PC-9 (cell line): ENCODE data around the gene NLGN1. TPM values are rescaled to one million over a fixed set of nuclear protein-coding genes. Genes with fewer than 3 reads are reported as not detected.

Experiments
- BruUV-seq: library from RNA; stranded (reverse); fragments of 400-500 nt; replicated peaks from 2 replicates; lab custom pipeline; 2021; lab: Mats Ljungman, UMichigan
- CTCF ChIA-PET: fragments of 300-600 bp; sonication (Branson Sonifier 250); formaldehyde crosslinking; loops from one replicate; lab custom pipeline; 2022; ENCODE audit warnings: antibody characterized with exemption; lab: Charles Lee
- POLR2A ChIA-PET: fragments of 300-600 bp; sonication (Branson Sonifier 250); formaldehyde crosslinking; loops from one replicate; lab custom pipeline; 2022; ENCODE audit warnings: antibody characterized with exemption; ENCODE audit not compliant: unreplicated experiment; lab: Charles Lee
- DNase-seq, 2 experiments: peaks; one replicate each; pipeline versions ENCODE4 v3.0.0 to v3.0.0-alpha.2; 2015 to 2022; ENCODE audit warnings: mixed read lengths in 1 of 2
- H2AFZ ChIP-seq: fragments of 200-600 bp; sonication (generic); 2 replicates; pipeline ENCODE4 v1.8.1; 2017; ENCODE audit warnings: antibody characterized with exemption
- H3F3A ChIP-seq: fragments of 200-600 bp; sonication (generic); 2 replicates; pipeline ENCODE4 v1.8.1; 2017; ENCODE audit warnings: antibody characterized with exemption, mild to moderate bottlenecking, low read depth; ENCODE audit not compliant: insufficient read depth
- H3K27ac ChIP-seq: fragments of 200-600 bp; sonication (generic); 2 replicates; pipeline ENCODE4 v1.6.1; 2016; ENCODE audit warnings: mixed run types
- H3K27me3 ChIP-seq: fragments of 200-600 bp; sonication (generic); 2 replicates; pipeline ENCODE4 v1.6.1; 2016; ENCODE audit warnings: low read depth, mixed run types; ENCODE audit not compliant: insufficient read depth
- H3K36me3 ChIP-seq: fragments of 200-600 bp; sonication (generic); 2 replicates; pipeline ENCODE4 v1.6.1; 2016; ENCODE audit warnings: low read depth, mixed run types
- H3K4me1 ChIP-seq: fragments of 200-600 bp; sonication (generic); replicated peaks from 2 replicates; pipeline ENCODE4 v1.6.1; 2016; ENCODE audit warnings: mixed run types; ENCODE audit not compliant: insufficient read depth
- H3K4me2 ChIP-seq: fragments of 200-600 bp; sonication (generic); 2 replicates; pipeline ENCODE4 v1.6.1; 2017; ENCODE audit warnings: mixed run types
- H3K4me3 ChIP-seq: fragments of 200-600 bp; sonication (generic); 2 replicates; pipeline ENCODE4 v1.6.1; 2016; ENCODE audit warnings: mixed run types
- H3K79me2 ChIP-seq: fragments of 200-600 bp; sonication (generic); 2 replicates; pipeline ENCODE4 v1.6.1; 2017; ENCODE audit warnings: low read depth, mixed run types
- H3K9me2 ChIP-seq: fragments of 200-600 bp; sonication (generic); 2 replicates; pipeline ENCODE4 v1.8.1; 2017; ENCODE audit warnings: mild to moderate bottlenecking; ENCODE audit not compliant: insufficient read depth
- H3K9me3 ChIP-seq: fragments of 200-600 bp; sonication (generic); 2 replicates; pipeline ENCODE4 v1.8.1; 2016; ENCODE audit warnings: low read depth; ENCODE audit not compliant: insufficient read depth
- H4K20me1 ChIP-seq: fragments of 200-600 bp; sonication (generic); 2 replicates; pipeline ENCODE4 v1.8.1; 2017; ENCODE audit not compliant: insufficient read depth
- EZH2 ChIP-seq: fragments of 200-600 bp; sonication (generic); IDR thresholded peaks from 2 replicates; pipeline ENCODE4 v1.8.0; 2017; ENCODE audit warnings: antibody characterized with exemption, low read depth
- intact Hi-C: fragments of 100-400 bp; cut with micrococcal nuclease; formaldehyde crosslinking; loops from one replicate; pipeline ENCODE4 v1.10.0; 2022; ENCODE audit not compliant: unreplicated experiment
- total RNA-seq: library from RNA; stranded (reverse); gene quantifications from 2 replicates; pipeline ENCODE4 v1.2.3, GENCODE V29; 2021
- TF ChIP-seq, protein P1 (sequence below): fragments of 200-600 bp; sonication (generic); conservative IDR thresholded peaks from 2 replicates; pipeline ENCODE4 v1.6.1; 2017; ENCODE audit warnings: mixed run types, antibody characterized with exemption, mild to moderate bottlenecking, moderate library complexity

The NLGN1 gene
- total RNA-seq, 1 experiment from 2014 or later = 1.4 TPM

- no peaks in the 10 kb centered on the region for H3K79me2 ChIP-seq
- H3K4me2 ChIP-seq = no peak overlapping the region
- POLR2A ChIA-PET = no interaction called here
- H3K9me3 ChIP-seq = no peaks in the 10 kb centered on the region
- no peak overlapping the region for H3K4me3 ChIP-seq
- H3K27ac ChIP-seq = no peak overlapping the region
- H3K4me1 ChIP-seq = no peaks in the 10 kb centered on the region
- no peak overlapping the region for H2AFZ ChIP-seq
- CTCF ChIA-PET = no interaction called here
- no peak for TF ChIP-seq EZH2
- no peaks in the 10 kb centered on the region for H3K27me3 ChIP-seq
- intact Hi-C loops = no loop called here
- no peaks in the 10 kb centered on the region for H3K36me3 ChIP-seq
- DNase-seq = no peak
- no TSS peak for BruUV-seq
- H4K20me1 ChIP-seq = no peaks in the 10 kb centered on the region
- no peaks in the 10 kb centered on the region for H3F3A ChIP-seq
- no peaks in the 10 kb centered on the region for H3K9me2 ChIP-seq
These were observed 794.9 kb downstream of the NLGN1 start for GRCh38 chr3:174192471-174192870.

DNA sequence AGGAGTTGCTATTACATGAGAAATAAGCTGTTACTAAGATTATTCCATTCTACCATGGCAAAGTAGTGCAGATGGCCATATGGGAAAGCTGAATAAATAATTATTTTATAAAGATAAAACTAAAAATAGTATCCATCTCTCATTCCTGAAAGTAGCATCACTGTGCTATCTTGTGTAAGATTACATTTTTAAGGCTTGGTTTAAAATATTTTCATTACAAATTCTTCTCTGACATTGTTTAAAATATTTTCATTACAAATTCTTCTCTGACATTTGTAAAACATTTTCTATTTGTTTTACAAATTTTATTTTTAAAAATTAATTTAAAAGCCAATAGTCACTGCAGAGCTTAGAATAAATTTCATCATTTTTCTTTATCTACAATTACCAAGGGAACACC lies 796.1 kb downstream of the NLGN1 start:
- CTCF ChIA-PET = no interaction called here
- Histone ChIP-seq H3K79me2 (no peaks in the 10 kb centered on the region), H2AFZ (no peak overlapping the region), H3F3A (no peaks in the 10 kb centered on the region), H3K27me3 (no peaks in the 10 kb centered on the region), H3K9me3 (no peaks in the 10 kb centered on the region), H3K4me1 (no peaks in the 10 kb centered on the region), H3K27ac (no peak overlapping the region), H3K4me3 (no peak overlapping the region), H3K4me2 (no peak overlapping the region), H3K36me3 (no peaks in the 10 kb centered on the region), H3K9me2 (no peaks in the 10 kb centered on the region), H4K20me1 (no peaks in the 10 kb centered on the region)
- BruUV-seq = no TSS peak
- POLR2A ChIA-PET = no interaction called here
- no peak for TF ChIP-seq EZH2
- TF ChIP-seq, protein P1, sequence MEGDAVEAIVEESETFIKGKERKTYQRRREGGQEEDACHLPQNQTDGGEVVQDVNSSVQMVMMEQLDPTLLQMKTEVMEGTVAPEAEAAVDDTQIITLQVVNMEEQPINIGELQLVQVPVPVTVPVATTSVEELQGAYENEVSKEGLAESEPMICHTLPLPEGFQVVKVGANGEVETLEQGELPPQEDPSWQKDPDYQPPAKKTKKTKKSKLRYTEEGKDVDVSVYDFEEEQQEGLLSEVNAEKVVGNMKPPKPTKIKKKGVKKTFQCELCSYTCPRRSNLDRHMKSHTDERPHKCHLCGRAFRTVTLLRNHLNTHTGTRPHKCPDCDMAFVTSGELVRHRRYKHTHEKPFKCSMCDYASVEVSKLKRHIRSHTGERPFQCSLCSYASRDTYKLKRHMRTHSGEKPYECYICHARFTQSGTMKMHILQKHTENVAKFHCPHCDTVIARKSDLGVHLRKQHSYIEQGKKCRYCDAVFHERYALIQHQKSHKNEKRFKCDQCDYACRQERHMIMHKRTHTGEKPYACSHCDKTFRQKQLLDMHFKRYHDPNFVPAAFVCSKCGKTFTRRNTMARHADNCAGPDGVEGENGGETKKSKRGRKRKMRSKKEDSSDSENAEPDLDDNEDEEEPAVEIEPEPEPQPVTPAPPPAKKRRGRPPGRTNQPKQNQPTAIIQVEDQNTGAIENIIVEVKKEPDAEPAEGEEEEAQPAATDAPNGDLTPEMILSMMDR = no peak
- no peak for DNase-seq
- intact Hi-C loops = no loop called here

DNA sequence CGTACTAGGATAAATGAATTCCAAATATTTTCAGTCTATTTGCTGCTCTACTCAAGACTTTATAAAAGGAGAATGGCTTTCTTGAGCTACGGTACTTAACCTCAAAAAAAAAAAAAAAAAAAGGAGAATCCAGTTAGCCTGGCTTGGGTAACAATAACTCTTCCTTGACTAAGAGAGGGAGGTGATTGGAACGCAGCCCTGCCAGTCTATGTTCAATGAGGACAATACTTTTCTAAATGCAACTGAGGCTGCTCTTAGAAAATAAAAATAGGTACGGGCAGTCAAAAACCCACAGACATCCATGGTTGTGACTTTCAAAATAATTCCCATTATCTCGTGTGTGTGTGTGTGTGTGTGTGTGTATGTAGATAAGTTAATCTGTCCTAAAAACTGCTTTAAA lies 799.9 kb downstream of the NLGN1 start:
- no peaks in the 10 kb centered on the region for H3K79me2 ChIP-seq
- no peak for DNase-seq
- H3K9me2 ChIP-seq = no peaks in the 10 kb centered on the region
- H4K20me1 ChIP-seq = no peaks in the 10 kb centered on the region
- ChIA-PET CTCF (no interaction called here), POLR2A (no interaction called here)
- no peak overlapping the region for H3K4me3 ChIP-seq
- H3K4me2 ChIP-seq = no peak overlapping the region
- BruUV-seq = no TSS peak
- intact Hi-C loops = no loop called here
- no peak overlapping the region for H3K27ac ChIP-seq
- no peak overlapping the region for H2AFZ ChIP-seq
- no peaks in the 10 kb centered on the region for H3K36me3 ChIP-seq
- TF ChIP-seq EZH2 = no peak
- TF ChIP-seq, protein P1 = no peak
- H3F3A ChIP-seq = no peaks in the 10 kb centered on the region
- H3K9me3 ChIP-seq = no peaks in the 10 kb centered on the region
- no peaks in the 10 kb centered on the region for H3K4me1 ChIP-seq
- no peaks in the 10 kb centered on the region for H3K27me3 ChIP-seq

GRCh38 chr3:174198199-174198598 lies 800.7 kb downstream of the NLGN1 start:
- Histone ChIP-seq H4K20me1 (no peaks in the 10 kb centered on the region), H2AFZ (no peak overlapping the region), H3K4me1 (no peaks in the 10 kb centered on the region), H3K27me3 (no peaks in the 10 kb centered on the region), H3K79me2 (no peaks in the 10 kb centered on the region), H3K27ac (no peak overlapping the region), H3K4me2 (no peak overlapping the region), H3K4me3 (no peak overlapping the region), H3K9me2 (no peaks in the 10 kb centered on the region), H3K9me3 (no peaks in the 10 kb centered on the region), H3F3A (no peaks in the 10 kb centered on the region), H3K36me3 (no peaks in the 10 kb centered on the region)
- ChIA-PET POLR2A (no interaction called here), CTCF (no interaction called here)
- no TSS peak for BruUV-seq
- DNase-seq = peak in 1 of 2 experiments; percentile 50
- intact Hi-C loops = no loop called here
- TF ChIP-seq, protein P1 = no peak
- no peak for TF ChIP-seq EZH2
